A549 (cell line): Measurements from ENCODE around the gene SPAG9. TPM values are rescaled to one million over a fixed set of nuclear protein-coding genes. Genes with fewer than 3 reads are reported as not detected.

ENCODE experiments used
- ATAC-seq, 2 experiments: fragments of 200-7000 bp in 1 of 2; fragments of >200 bp in 1 of 2; cut with Nextera tagmentation in 1 of 2; cut with Tn5 transposase in 1 of 2; 3 replicates each; pipeline versions ENCODE4 v1.8.0 to v1.9.1; 2018 to 2020; ENCODE audit warnings: mild to moderate bottlenecking in 1 of 2, moderate library complexity in 1 of 2
- CTCF ChIA-PET: fragments of 300-600 bp; sonication (Branson Sonifier 250); formaldehyde crosslinking; extraction: SDS; loops from one replicate; lab custom pipeline; 2021; ENCODE audit warnings: antibody characterized with exemption, inconsistent platforms; lab: Yijun Ruan, JAX
- POLR2A ChIA-PET: fragments of 350-600 bp; formaldehyde crosslinking; extraction: SDS; loops from one replicate; lab custom pipeline; 2021; ENCODE audit warnings: antibody characterized with exemption, inconsistent platforms; lab: Yijun Ruan, JAX
- DNase-seq, 2 experiments: peaks; one replicate each; pipeline versions ENCODE4 v3.0.0 to v3.0.0-alpha.2; 2011 to 2016; ENCODE audit warnings: low read depth in 1 of 2, low spot score in 1 of 2
- FAIRE-seq: peaks from 2 replicates; lab custom pipeline; 2011; peaks lifted over from hg19 to GRCh38; lab: Jason Lieb, UNC
- H3K27ac ChIP-seq, 2 experiments: fragments of >200 bp; sonication (Bioruptor Twin); formaldehyde crosslinking; 3 replicates each; pipeline ENCODE4 v1.5.1; 2016 to 2017
- H3K4me1 ChIP-seq: fragments of >200 bp; sonication (Bioruptor Twin); formaldehyde crosslinking; 3 replicates; pipeline ENCODE4 v1.6.1; 2016
- H3K4me2 ChIP-seq: fragments of >200 bp; sonication (Bioruptor Twin); formaldehyde crosslinking; 3 replicates; pipeline ENCODE4 v1.6.1; 2016
- H3K4me3 ChIP-seq: fragments of >200 bp; sonication (Bioruptor Twin); formaldehyde crosslinking; 3 replicates; pipeline ENCODE4 v1.5.1; 2016
- H3K9me3 ChIP-seq: fragments of >200 bp; sonication (Bioruptor Twin); formaldehyde crosslinking; 3 replicates; pipeline ENCODE4 v1.6.1; 2016
- CBX2 ChIP-seq: fragments of 200-600 bp; sonication (generic); IDR thresholded peaks from 2 replicates; pipeline ENCODE4 v1.6.1; 2016; ENCODE audit warnings: low read depth, mild to moderate bottlenecking, borderline replicate concordance
- CBX8 ChIP-seq: fragments of 200-600 bp; sonication (generic); IDR thresholded peaks from 2 replicates; pipeline ENCODE4 v1.6.1; 2016
- CEBPB ChIP-seq, 2 experiments: fragments of >200 bp in 1 of 2; sonication (Bioruptor Twin) in 1 of 2; formaldehyde crosslinking in 1 of 2; IDR thresholded peaks; 2 replicates each; pipeline ENCODE4 v1.6.1; 2012 to 2016
- EP300 ChIP-seq, 2 experiments: fragments of >200 bp; sonication (Bioruptor Twin); formaldehyde crosslinking; IDR thresholded peaks; 2 replicates in 1 of 2; 3 replicates in 1 of 2; pipeline ENCODE4 v1.6.1; 2016 to 2017
- ESRRA ChIP-seq: fragments of 150-350 bp; IDR thresholded peaks from 2 replicates; pipeline ENCODE4 v1.6.1; 2014; ENCODE audit warnings: mild to moderate bottlenecking, low read length, borderline replicate concordance
- FOSB ChIP-seq: fragments of 250-450 bp; sonication (Bioruptor Pico); IDR thresholded peaks from 2 replicates; pipeline ENCODE4 v1.5.0; 2020; ENCODE audit warnings: mild to moderate bottlenecking, moderate library complexity
- JUN ChIP-seq, 2 experiments: fragments of >200 bp; sonication (Bioruptor Twin); formaldehyde crosslinking; IDR thresholded peaks; 2 replicates in 1 of 2; 3 replicates in 1 of 2; pipeline ENCODE4 v1.6.1; 2016 to 2017
- MAFK ChIP-seq: fragments of 450-650 bp; IDR thresholded peaks from 2 replicates; pipeline ENCODE4 v1.6.1; 2014; ENCODE audit not compliant: partially characterized antibody
- MYC ChIP-seq: IDR thresholded peaks from 2 replicates; pipeline ENCODE4 v1.6.1; 2012; ENCODE audit warnings: mild to moderate bottlenecking, inconsistent platforms, low read length, improper control_type of control experiment, borderline replicate concordance
- NFE2L2 ChIP-seq: fragments of 150-350 bp; conservative IDR thresholded peaks from 2 replicates; pipeline ENCODE4 v1.6.1; 2014; ENCODE audit warnings: low read length
- PHF8 ChIP-seq: fragments of 200-600 bp; sonication (generic); IDR thresholded peaks from 2 replicates; pipeline ENCODE4 v1.6.1; 2016; ENCODE audit warnings: low read depth, mild to moderate bottlenecking, antibody characterized with exemption, moderate library complexity, borderline replicate concordance
- RAD21 ChIP-seq, 2 experiments: fragments of >200 bp in 1 of 2; sonication (Bioruptor Twin) in 1 of 2; formaldehyde crosslinking in 1 of 2; IDR thresholded peaks in 1 of 2; conservative IDR thresholded peaks in 1 of 2; 2 replicates in 1 of 2; 3 replicates in 1 of 2; pipeline ENCODE4 v1.6.1; 2012 to 2018; ENCODE audit warnings: inconsistent platforms in 1 of 2
- RARB ChIP-seq: fragments of 250-450 bp; sonication (Bioruptor Pico); IDR thresholded peaks from 2 replicates; pipeline ENCODE4 v1.8.0; 2021; ENCODE audit warnings: mild to moderate bottlenecking, moderate library complexity
- RNF2 ChIP-seq: fragments of 200-600 bp; sonication (generic); IDR thresholded peaks from 2 replicates; pipeline ENCODE4 v1.6.1; 2016; ENCODE audit warnings: low read depth, mild to moderate bottlenecking, antibody characterized with exemption, moderate library complexity, borderline replicate concordance
- SMC3 ChIP-seq: fragments of >200 bp; sonication (Bioruptor Twin); formaldehyde crosslinking; IDR thresholded peaks from 3 replicates; pipeline ENCODE4 v1.6.1; 2018; ENCODE audit warnings: inconsistent platforms
- ZC3H11A ChIP-seq: fragments of 450-650 bp; IDR thresholded peaks from 2 replicates; pipeline ENCODE4 v1.6.1; 2014; ENCODE audit warnings: antibody characterized with exemption, mild to moderate bottlenecking
- ZFP36 ChIP-seq: fragments of 450-650 bp; IDR thresholded peaks from 2 replicates; pipeline ENCODE4 v1.6.1; 2014; ENCODE audit warnings: borderline replicate concordance; ENCODE audit not compliant: partially characterized antibody
- ZSCAN20 ChIP-seq: fragments of 250-450 bp; sonication (Bioruptor Pico); IDR thresholded peaks from 2 replicates; pipeline ENCODE4 v1.8.0; 2022; ENCODE audit warnings: mild to moderate bottlenecking, moderate library complexity
- WGBS: methylation state at CpG from one replicate; pipeline ENCODE4 v1.1.6; 2017; ENCODE audit errors: missing lambda C conversion rate; 5-methylcytosine and 5-hydroxymethylcytosine counted together
- polyA plus RNA-seq, 4 experiments: library from polyadenylated mRNA; depleted of rRNA in 3 of 4; stranded (reverse); fragments of >200 nt; fragmentation: RNase III in 1 of 4; extraction: RNeasy Plus Mini Kit Qiagen cat#74134 plus additional on column Dnase treatment in 1 of 4; gene quantifications; 2 replicates in 3 of 4; 3 replicates in 1 of 4; pipeline ENCODE4 v1.2.3, GENCODE V29; 2011 to 2017
- TF ChIP-seq, protein P1 (sequence below): IDR thresholded peaks from 2 replicates; pipeline ENCODE4 v1.6.1; 2012
- TF ChIP-seq, protein P2 (sequence below): fragments of 250-450 bp; sonication (Bioruptor Pico); IDR thresholded peaks from 2 replicates; pipeline ENCODE4 v1.5.0; 2021; ENCODE audit warnings: mild to moderate bottlenecking, moderate library complexity, borderline replicate concordance

SPAG9 gene
- polyA plus RNA-seq, 2 of the 4 experiments (the other 2 are of a cell fraction): 69.0 to 71.1 TPM

DNA sequence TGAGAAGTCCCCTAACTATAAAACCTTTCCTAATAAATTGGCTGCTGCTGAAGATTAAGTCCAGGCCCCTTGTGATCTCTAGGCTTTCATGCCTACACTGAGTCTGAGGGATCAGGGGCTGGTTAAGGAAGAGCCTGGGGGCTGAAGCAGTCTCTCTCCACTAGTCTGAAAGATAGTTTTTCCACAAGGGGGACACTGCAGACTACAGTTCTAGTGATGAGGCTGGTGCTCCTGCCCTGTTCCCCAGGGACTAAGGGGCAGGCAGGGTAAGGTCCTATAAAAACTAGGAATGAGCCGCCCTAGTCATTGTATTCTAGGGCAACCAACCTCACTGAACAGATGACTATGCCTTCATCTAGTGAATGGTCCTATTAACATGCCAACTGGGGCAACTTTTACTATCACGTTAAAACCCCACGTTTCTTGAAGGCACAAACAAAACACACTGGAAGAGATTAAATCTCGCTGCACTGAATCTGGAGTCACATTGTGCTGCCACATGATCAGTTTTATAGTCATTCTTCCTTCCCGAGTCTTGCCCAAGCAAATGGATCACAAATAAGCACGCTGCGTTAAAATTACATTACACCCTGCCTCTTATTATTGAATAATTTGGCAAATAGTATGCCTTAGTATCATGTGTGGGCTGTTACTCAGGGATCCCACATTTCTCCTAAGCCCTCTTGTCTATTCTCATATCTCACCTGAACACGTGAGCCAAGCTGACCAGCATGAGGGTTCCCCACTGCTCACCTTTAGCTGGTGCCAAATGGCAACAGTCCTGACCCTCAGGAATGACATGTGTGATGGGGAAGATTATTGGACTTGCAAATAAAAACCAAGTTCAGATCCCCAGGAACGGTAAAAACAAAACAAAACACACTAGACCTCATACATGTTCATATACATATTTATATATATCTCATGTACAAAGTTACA lies 159.1 kb downstream of the SPAG9 start:
- TF ChIP-seq ESRRA: no peak
- Histone ChIP-seq H3K4me1 (peaks cover 10% of the 10 kb centered on the region; the same call in 2 of the 3 replicates), H3K4me3 (no peak overlapping the region), H3K9me3 (no peaks in the 10 kb centered on the region), H3K4me2 (no peak overlapping the region), H3K27ac (no peak overlapping the region)
- CTCF ChIA-PET: interaction anchor here (0.6 to 28.2 kb wide), 8 partner anchors 7 to 405 kb away, joined by 3 to 1502 read pairs (median 6); partner anchors contain the start of gene TOB1
- DNase-seq (no peak), ATAC-seq (peak in 1 of 2 experiments; percentile 32; a peak in 2 of 6 replicates), FAIRE-seq (no peak)
- WGBS: 89% methylated on average over 9 of the region's 9 CpGs
- POLR2A ChIA-PET: no interaction called here

DNA sequence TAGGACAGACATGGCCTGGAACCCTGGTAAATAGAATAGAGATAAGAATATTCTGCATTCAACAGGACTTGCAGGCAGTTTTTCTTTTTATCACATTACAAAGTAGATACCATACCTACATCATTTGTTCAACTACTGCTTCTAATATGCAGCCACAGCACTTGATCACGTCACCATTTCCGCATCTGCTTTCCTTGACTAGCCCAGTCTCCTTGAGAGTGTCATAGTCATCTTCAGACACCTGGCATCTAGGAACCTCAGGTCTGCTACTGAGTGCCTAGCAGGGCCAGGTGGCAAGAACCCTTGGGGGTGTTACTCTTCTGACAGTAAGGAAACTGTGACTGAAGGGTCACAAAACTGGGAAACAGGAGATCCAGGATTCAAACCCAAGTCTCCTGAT lies 161.3 kb downstream of the SPAG9 start:
- Histone ChIP-seq H3K4me1 (peaks cover 18% of the 10 kb centered on the region), H3K27ac (no peak overlapping the region), H3K4me3 (no peak overlapping the region), H3K9me3 (no peaks in the 10 kb centered on the region), H3K4me2 (no peak overlapping the region)
- no peak for ATAC-seq
- ChIA-PET POLR2A (interaction anchor here (1.2 kb wide), 1 partner anchor 93 kb away, joined by 10 read pairs; the partner anchor contains the start of gene TOB1), CTCF (interaction anchor here (1.0 to 28.2 kb wide), 5 partner anchors 8 to 174 kb away, joined by 3 to 1502 read pairs (median 6); partner anchors contain the start of gene TOB1)
- WGBS: 95% methylated on average over 2 of the region's 2 CpGs
- TF ChIP-seq EP300 (IDR thresholded peaks at IDR 0.05) (no peak), ZC3H11A (no peak), JUN (IDR thresholded peaks at IDR 0.05) (no peak), PHF8 (no peak), MAFK (no peak)
- no peak for FAIRE-seq
- no peak for DNase-seq

DNA sequence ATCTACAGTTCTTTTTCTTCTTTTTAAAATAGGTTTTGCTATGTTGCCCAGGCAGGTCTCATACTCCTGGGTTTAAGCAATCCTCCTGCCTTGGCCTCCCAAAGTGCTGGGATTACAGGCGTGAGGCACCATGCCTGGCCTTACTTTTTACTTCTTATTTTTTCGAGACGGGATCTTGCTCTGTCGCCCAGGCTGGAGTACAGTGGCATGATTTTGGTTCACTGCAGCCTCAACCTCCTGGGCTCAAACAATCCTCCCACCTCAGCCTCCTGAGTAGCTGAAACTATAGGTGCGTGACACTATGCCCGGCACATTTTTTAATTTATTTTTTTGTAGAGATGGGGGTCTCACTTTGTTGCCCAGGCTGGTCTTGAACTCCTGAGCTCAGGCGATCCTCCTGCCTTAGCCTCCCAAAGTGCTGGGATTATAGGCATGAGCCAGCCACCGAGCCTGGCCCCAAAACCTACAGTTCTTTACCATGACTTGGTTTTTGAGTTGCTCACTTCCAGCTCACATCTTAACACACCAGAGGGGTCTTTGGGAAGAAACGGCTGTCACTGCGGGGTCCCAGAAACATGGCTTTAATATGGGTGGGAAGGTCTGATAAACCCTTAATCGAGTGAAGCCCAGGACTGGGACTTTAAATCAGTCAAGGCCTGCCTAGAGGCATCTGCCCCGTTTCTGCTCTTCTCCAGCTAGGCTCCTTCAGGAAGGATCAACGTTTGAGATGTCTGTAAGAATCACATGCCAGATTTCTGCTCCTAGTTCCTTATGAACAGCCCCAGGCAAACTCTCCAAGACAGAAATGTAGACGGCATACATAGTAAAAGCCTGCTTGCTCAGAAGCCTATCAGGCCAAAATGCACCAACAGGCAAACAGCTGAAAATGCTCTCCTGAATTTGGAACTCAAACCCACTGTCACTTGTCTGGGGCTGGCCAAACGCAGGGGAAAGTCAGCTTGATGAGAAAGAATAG lies 162.8 kb downstream of the SPAG9 start:
- POLR2A ChIA-PET: interaction anchor here (1.4 to 1.6 kb wide), 2 partner anchors 91 to 92 kb away, joined by 7 to 14 read pairs; partner anchors contain the start of gene TOB1
- H3K9me3 ChIP-seq: no peaks in the 10 kb centered on the region
- ATAC-seq (no peak), FAIRE-seq (no peak), DNase-seq (no peak)
- CTCF ChIA-PET: interaction anchor here (0.7 to 28.2 kb wide), 17 partner anchors 7 to 179 kb away, joined by 3 to 1502 read pairs (median 4); partner anchors contain the start of gene TOB1
- TF ChIP-seq RAD21 (conservative IDR thresholded peaks at IDR 0.05 in 1 of 2, IDR thresholded peaks at IDR 0.05 in 1 of 2): no peak
- no peak for TF ChIP-seq FOSB
- TF ChIP-seq, protein P1, sequence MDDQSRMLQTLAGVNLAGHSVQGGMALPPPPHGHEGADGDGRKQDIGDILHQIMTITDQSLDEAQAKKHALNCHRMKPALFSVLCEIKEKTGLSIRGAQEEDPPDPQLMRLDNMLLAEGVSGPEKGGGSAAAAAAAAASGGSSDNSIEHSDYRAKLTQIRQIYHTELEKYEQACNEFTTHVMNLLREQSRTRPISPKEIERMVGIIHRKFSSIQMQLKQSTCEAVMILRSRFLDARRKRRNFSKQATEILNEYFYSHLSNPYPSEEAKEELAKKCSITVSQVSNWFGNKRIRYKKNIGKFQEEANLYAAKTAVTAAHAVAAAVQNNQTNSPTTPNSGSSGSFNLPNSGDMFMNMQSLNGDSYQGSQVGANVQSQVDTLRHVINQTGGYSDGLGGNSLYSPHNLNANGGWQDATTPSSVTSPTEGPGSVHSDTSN: no peak
- TF ChIP-seq ZSCAN20 (CRISPR knock-in tag): no peak
- no peak for TF ChIP-seq CBX8
- TF ChIP-seq NFE2L2: no peak
- TF ChIP-seq CEBPB (IDR thresholded peaks at IDR 0.05): no peak
- no peak for TF ChIP-seq MYC
- no peak for TF ChIP-seq ZFP36
- no peak for TF ChIP-seq ZC3H11A
- TF ChIP-seq, protein P2, sequence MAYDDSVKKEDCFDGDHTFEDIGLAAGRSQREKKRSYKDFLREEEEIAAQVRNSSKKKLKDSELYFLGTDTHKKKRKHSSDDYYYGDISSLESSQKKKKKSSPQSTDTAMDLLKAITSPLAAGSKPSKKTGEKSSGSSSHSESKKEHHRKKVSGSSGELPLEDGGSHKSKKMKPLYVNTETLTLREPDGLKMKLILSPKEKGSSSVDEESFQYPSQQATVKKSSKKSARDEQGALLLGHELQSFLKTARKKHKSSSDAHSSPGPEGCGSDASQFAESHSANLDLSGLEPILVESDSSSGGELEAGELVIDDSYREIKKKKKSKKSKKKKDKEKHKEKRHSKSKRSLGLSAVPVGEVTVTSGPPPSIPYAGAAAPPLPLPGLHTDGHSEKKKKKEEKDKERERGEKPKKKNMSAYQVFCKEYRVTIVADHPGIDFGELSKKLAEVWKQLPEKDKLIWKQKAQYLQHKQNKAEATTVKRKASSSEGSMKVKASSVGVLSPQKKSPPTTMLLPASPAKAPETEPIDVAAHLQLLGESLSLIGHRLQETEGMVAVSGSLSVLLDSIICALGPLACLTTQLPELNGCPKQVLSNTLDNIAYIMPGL (CRISPR knock-in tag): no peak
- TF ChIP-seq CBX2: no peak
- no peak for TF ChIP-seq RARB (CRISPR knock-in tag)
- no peak for TF ChIP-seq SMC3
- TF ChIP-seq RNF2: no peak
- peaks cover 20% of the 10 kb centered on the region for H3K4me1 ChIP-seq
- no peak overlapping the region for H3K27ac ChIP-seq
- WGBS: 84% methylated on average over 15 of the region's 15 CpGs
- H3K4me3 ChIP-seq: no peak overlapping the region
- H3K4me2 ChIP-seq: no peak overlapping the region
